CD14-positive monocyte (primary cell): ENCODE measurements around the gene KCNG1. TPM values are rescaled to one million over a fixed set of nuclear protein-coding genes. Genes with fewer than 3 reads are reported as not detected.

ENCODE experiments used
- DNase-seq, 3 donors: peaks; one replicate each; pipeline ENCODE4 v3.0.0-alpha.2; 2011 to 2022
- H2AFZ ChIP-seq: 2 replicates; pipeline ENCODE4 v1.6.0; 2012; ENCODE audit warnings: mild to moderate bottlenecking, low read depth, low read length, inconsistent platforms; ENCODE audit not compliant: insufficient read depth, poor library complexity, severe bottlenecking
- H3K27ac ChIP-seq, 2 donors: 1 replicate in 1 of 2; 2 replicates in 1 of 2; pipeline ENCODE4 v1.5.1; 2012 to 2013; ENCODE audit warnings: low read length in 2 of 2, control low read depth in 1 of 2, inconsistent platforms in 1 of 2, low read depth in 1 of 2, mild to moderate bottlenecking in 1 of 2
- H3K27me3 ChIP-seq, 2 donors: one replicate each; pipeline versions ENCODE4 v1.6.0 to v1.6.1; 2011 to 2013; ENCODE audit warnings: low read length in 2 of 2; ENCODE audit not compliant: control insufficient read depth in 2 of 2, insufficient read depth in 2 of 2
- H3K36me3 ChIP-seq, 2 donors: replicated peaks in 1 of 2; 1 replicate in 1 of 2; 2 replicates in 1 of 2; pipeline versions ENCODE4 v1.5.1 to v1.6.1; 2012 to 2013; ENCODE audit warnings: low read length in 2 of 2, control low read depth in 1 of 2, inconsistent platforms in 1 of 2, mild to moderate bottlenecking in 1 of 2; ENCODE audit not compliant: insufficient read depth in 2 of 2, control insufficient read depth in 1 of 2
- H3K4me1 ChIP-seq, 2 donors: 1 replicate in 1 of 2; 2 replicates in 1 of 2; pipeline versions ENCODE4 v1.5.1 to v1.6.1; 2012 to 2013; ENCODE audit warnings: low read length in 2 of 2, control low read depth in 1 of 2, inconsistent platforms in 1 of 2, mild to moderate bottlenecking in 1 of 2, moderate library complexity in 1 of 2; ENCODE audit not compliant: insufficient read depth in 2 of 2, control insufficient read depth in 1 of 2
- H3K4me2 ChIP-seq: replicated peaks from 2 replicates; pipeline ENCODE3; 2012; ENCODE audit warnings: low read length, moderate library complexity, mild to moderate bottlenecking; ENCODE audit not compliant: poor library complexity, severe bottlenecking; ENCODE audit errors: extremely low read depth
- H3K4me3 ChIP-seq, 3 experiments: fragments of 200-600 bp in 1 of 3; sonication (generic) in 1 of 3; replicated peaks in 1 of 3; 1 replicate in 2 of 3; 2 replicates in 1 of 3; pipeline ENCODE4 v1.5.1; 2011 to 2013; ENCODE audit warnings: low read length in 3 of 3, mild to moderate bottlenecking in 3 of 3, control low read depth in 2 of 3, low read depth in 2 of 3, inconsistent platforms in 1 of 3, moderate library complexity in 1 of 3
- H3K79me2 ChIP-seq: 2 replicates; pipeline ENCODE4 v1.6.0; 2012; ENCODE audit warnings: mild to moderate bottlenecking, control low read depth, inconsistent platforms, low read length, moderate library complexity; ENCODE audit not compliant: insufficient read depth
- H3K9ac ChIP-seq: 2 replicates; pipeline ENCODE4 v1.6.0; 2017; ENCODE audit warnings: low read length, mild to moderate bottlenecking; ENCODE audit not compliant: insufficient read depth, poor library complexity, severe bottlenecking
- H3K9me3 ChIP-seq, 2 donors: replicated peaks in 1 of 2; 1 replicate in 1 of 2; 2 replicates in 1 of 2; pipeline versions ENCODE4 v1.5.1 to v1.6.1; 2012 to 2013; ENCODE audit warnings: low read length in 2 of 2, control low read depth in 1 of 2; ENCODE audit not compliant: control insufficient read depth in 1 of 2, insufficient read depth in 1 of 2
- H4K20me1 ChIP-seq: 2 replicates; pipeline ENCODE4 v1.6.0; 2012; ENCODE audit warnings: mild to moderate bottlenecking, low read length, control low read depth, moderate library complexity; ENCODE audit not compliant: insufficient read depth
- H3K27ac Mint-ChIP-seq, 7 donors: one replicate each; pipeline ENCODE4 v1.8.0; 2020; ENCODE audit warnings: mild to moderate bottlenecking in 7 of 7, mixed read lengths in 7 of 7, moderate library complexity in 6 of 7, inconsistent platforms in 2 of 7
- H3K27me3 Mint-ChIP-seq, 3 donors: one replicate each; pipeline ENCODE4 v1.8.0; 2021 to 2022; ENCODE audit warnings: low read depth in 3 of 3, mild to moderate bottlenecking in 3 of 3, mixed read lengths in 3 of 3, moderate library complexity in 3 of 3, inconsistent platforms in 1 of 3
- H3K36me3 Mint-ChIP-seq, 2 donors: one replicate each; pipeline ENCODE4 v1.8.0; 2020; ENCODE audit warnings: mixed read lengths in 2 of 2, inconsistent platforms in 1 of 2, mild to moderate bottlenecking in 1 of 2
- H3K4me1 Mint-ChIP-seq: one replicate; pipeline ENCODE4 v1.8.0; 2020; ENCODE audit warnings: mild to moderate bottlenecking, mixed read lengths
- H3K4me3 Mint-ChIP-seq, 2 donors: one replicate each; pipeline ENCODE4 v1.8.0; 2020; ENCODE audit warnings: mild to moderate bottlenecking in 2 of 2, mixed read lengths in 2 of 2, moderate library complexity in 1 of 2
- H3K9me3 Mint-ChIP-seq, 7 donors: one replicate each; pipeline ENCODE4 v1.8.0; 2020 to 2022; ENCODE audit warnings: mixed read lengths in 7 of 7, mild to moderate bottlenecking in 6 of 7, moderate library complexity in 6 of 7, inconsistent platforms in 2 of 7
- CTCF ChIP-seq: fragments of 200-600 bp; IDR thresholded peaks from one replicate; pipeline ENCODE4 v1.8.0; 2022; ENCODE audit warnings: antibody characterized with exemption, mild to moderate bottlenecking
- WGBS: methylation state at CpG from one replicate; pipeline ENCODE4 v1.1.5; 2013; ENCODE audit warnings: missing lambda C conversion rate; ENCODE audit not compliant: insufficient coverage; 5-methylcytosine and 5-hydroxymethylcytosine counted together
- intact Hi-C, 2 donors: fragments of 100-400 bp; cut with micrococcal nuclease; formaldehyde crosslinking; loops; one replicate each; pipeline versions ENCODE4 v1.15.0 to v1.15.1; 2023
- polyA plus RNA-seq, 3 donors: library from polyadenylated mRNA; depleted of rRNA in 1 of 3; unstranded in 2 of 3; stranded (reverse) in 1 of 3; fragments of 300-500 nt in 2 of 3; fragments of >200 nt in 1 of 3; fragmentation: Illumina TruSeq in 2 of 3; gene quantifications; 1 replicate in 2 of 3; 2 replicates in 1 of 3; pipeline ENCODE4 v1.2.3, GENCODE V29; 2012 to 2021

KCNG1 gene
- polyA plus RNA-seq, 3 donors: 0.04 TPM; not detected in 2

- DNase-seq: no peak
- no peak overlapping the region for H3K27ac Mint-ChIP-seq
- no peak for TF ChIP-seq CTCF
- H3K9ac ChIP-seq: no peak overlapping the region
- no peaks in the 10 kb centered on the region for H3K36me3 ChIP-seq
- H3K27me3 ChIP-seq: no peaks in the 10 kb centered on the region
- no peak overlapping the region for H3K4me2 ChIP-seq
- no peaks in the 10 kb centered on the region for H3K4me1 Mint-ChIP-seq
- no peak overlapping the region for H3K4me3 ChIP-seq
- intact Hi-C loops: no loop called here
- H3K79me2 ChIP-seq: no peaks in the 10 kb centered on the region
- H3K9me3 Mint-ChIP-seq: peaks cover 0 to 3% (median 0%) of the 10 kb centered on the region in 7 donors
- H3K27ac ChIP-seq: no peak overlapping the region
- no peak overlapping the region for H2AFZ ChIP-seq
- no peaks in the 10 kb centered on the region for H3K36me3 Mint-ChIP-seq
- H3K4me3 Mint-ChIP-seq: no peak overlapping the region
- no peaks in the 10 kb centered on the region for H3K4me1 ChIP-seq
- H3K27me3 Mint-ChIP-seq: peaks cover 7 to 12% (median 9%) of the 10 kb centered on the region in 3 donors
- H4K20me1 ChIP-seq: no peaks in the 10 kb centered on the region
- WGBS: 83% methylated on average over 4 of the region's 7 CpGs
- H3K9me3 ChIP-seq: no peaks in the 10 kb centered on the region
These were observed 20.3 kb downstream of the KCNG1 start for GRCh38 chr20:51002633-51003032.

DNA sequence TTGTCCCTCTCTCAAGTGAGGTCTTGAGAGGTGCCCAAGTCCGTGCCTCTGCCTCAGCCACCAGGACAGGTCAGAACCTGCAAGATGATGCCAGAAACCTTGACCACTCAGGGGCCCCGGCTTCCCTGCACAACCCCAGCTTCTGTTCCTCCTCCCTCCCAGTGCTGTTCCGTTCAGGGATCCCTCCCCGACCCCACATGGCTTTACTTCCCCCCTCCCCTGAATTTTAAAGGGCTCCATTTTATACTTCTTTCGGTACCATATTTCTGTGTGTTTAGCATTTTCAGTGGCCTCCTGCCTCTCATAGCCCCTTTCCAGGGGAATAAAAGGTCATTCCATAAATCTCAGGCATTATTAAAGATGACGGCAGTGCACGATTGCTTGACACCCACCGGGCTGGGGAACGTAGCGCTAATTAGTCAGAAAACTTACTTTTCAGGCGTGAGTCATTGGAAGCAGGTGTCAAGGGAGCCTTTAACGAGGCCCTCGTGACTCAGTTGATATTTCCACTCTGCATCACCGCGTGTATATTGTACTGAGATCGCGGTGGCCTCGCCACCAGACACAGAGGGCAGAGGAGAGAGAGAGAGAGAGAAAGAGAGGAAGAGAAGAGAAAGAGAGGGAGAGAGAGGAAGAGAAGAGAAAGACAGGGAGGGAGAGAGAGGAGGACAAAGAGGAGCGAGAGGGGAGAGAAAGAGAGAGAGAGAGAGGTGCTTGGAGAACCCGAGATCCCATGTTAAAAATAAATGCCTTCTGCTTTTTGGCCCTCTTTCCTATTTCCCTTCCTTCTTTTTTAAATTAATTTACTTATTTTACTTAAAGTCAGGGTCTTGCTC, 21.3 kb downstream of the KCNG1 start:
- Histone ChIP-seq H3K79me2 (no peaks in the 10 kb centered on the region), H3K4me2 (no peak overlapping the region), H3K36me3 (no peaks in the 10 kb centered on the region), H2AFZ (no peak overlapping the region), H3K27me3 (peaks cover 0 to 7% of the 10 kb centered on the region in 2 donors), H3K9me3 (no peaks in the 10 kb centered on the region), H3K27ac (no peak overlapping the region), H4K20me1 (no peaks in the 10 kb centered on the region), H3K4me3 (no peak overlapping the region), H3K9ac (no peak overlapping the region), H3K4me1 (no peaks in the 10 kb centered on the region)
- 84% methylated on average over 16 of the region's 20 CpGs for WGBS
- peaks cover 0 to 3% (median 0%) of the 10 kb centered on the region in 7 donors for H3K9me3 Mint-ChIP-seq
- H3K36me3 Mint-ChIP-seq: no peaks in the 10 kb centered on the region
- no peak for TF ChIP-seq CTCF
- no peaks in the 10 kb centered on the region for H3K4me1 Mint-ChIP-seq
- DNase-seq: no peak
- no peak overlapping the region for H3K27ac Mint-ChIP-seq
- intact Hi-C loops: no loop called here
- no peak overlapping the region for H3K4me3 Mint-ChIP-seq
- H3K27me3 Mint-ChIP-seq: peaks cover 10 to 13% (median 12%) of the 10 kb centered on the region in 3 donors
